Liver (tissue), 9 donors: ENCODE results near the gene HNRNPL. TPM values are rescaled to one million over a fixed set of nuclear protein-coding genes. Genes with fewer than 3 reads are reported as not detected.
A peak's percentile ranks its signal among the peaks of the same experiment; 100 is the strongest.

Experiments used
- DNase-seq: peaks from one replicate; pipeline ENCODE4 v3.0.0-alpha.2; 2017; ENCODE audit warnings: low spot score
- H3K27ac ChIP-seq, 2 donors: one replicate each; pipeline ENCODE4 v1.7.0; 2013; ENCODE audit warnings: inconsistent platforms in 2 of 2, low read length in 2 of 2, control low read depth in 1 of 2, low read depth in 1 of 2, mild to moderate bottlenecking in 1 of 2
- H3K27me3 ChIP-seq, 4 donors: one replicate each; pipeline versions ENCODE4 v1.6.1 to v1.7.0; 2013; ENCODE audit warnings: low read length in 3 of 4, inconsistent platforms in 1 of 4, mild to moderate bottlenecking in 1 of 4, moderate library complexity in 1 of 4; ENCODE audit not compliant: control insufficient read depth in 4 of 4, insufficient read depth in 4 of 4
- H3K36me3 ChIP-seq, 4 donors: one replicate each; pipeline versions ENCODE4 v1.6.1 to v1.7.0; 2013; ENCODE audit warnings: low read length in 3 of 4, mild to moderate bottlenecking in 3 of 4, low read depth in 1 of 4, moderate library complexity in 1 of 4; ENCODE audit not compliant: control insufficient read depth in 4 of 4, insufficient read depth in 3 of 4
- H3K4me1 ChIP-seq, 4 donors: one replicate each; pipeline versions ENCODE4 v1.6.1 to v1.7.0; 2013; ENCODE audit warnings: low read length in 3 of 4, mild to moderate bottlenecking in 3 of 4, moderate library complexity in 1 of 4; ENCODE audit not compliant: control insufficient read depth in 4 of 4, insufficient read depth in 4 of 4
- H3K4me3 ChIP-seq, 3 donors: one replicate each; pipeline versions ENCODE4 v1.6.1 to v1.7.0; 2013; ENCODE audit warnings: low read length in 3 of 3, control low read depth in 1 of 3, low read depth in 1 of 3, mild to moderate bottlenecking in 1 of 3
- H3K9ac ChIP-seq, 2 donors: one replicate each; pipeline ENCODE4 v1.7.0; 2013; ENCODE audit warnings: low read length in 2 of 2, mild to moderate bottlenecking in 2 of 2, moderate library complexity in 2 of 2, control low read depth in 1 of 2, low read depth in 1 of 2
- H3K9me3 ChIP-seq, 4 donors: one replicate each; pipeline versions ENCODE4 v1.6.1 to v1.7.0; 2013; ENCODE audit warnings: low read length in 3 of 4; ENCODE audit not compliant: control insufficient read depth in 4 of 4
- ATF3 ChIP-seq: IDR thresholded peaks from 2 replicates; pipeline ENCODE4 v1.6.1; 2016; ENCODE audit warnings: antibody characterized with exemption
- CTCF ChIP-seq: fragments of 150-350 bp; IDR thresholded peaks from 2 replicates; pipeline ENCODE4 v1.5.1; 2017; ENCODE audit warnings: improper control_type of control experiment, low read depth, low read length; ENCODE audit not compliant: missing input control
- EGR1 ChIP-seq, 2 donors: IDR thresholded peaks; 2 replicates each; pipeline ENCODE4 v1.6.1; 2016 to 2018; ENCODE audit warnings: antibody characterized with exemption in 2 of 2, low read depth in 2 of 2
- GABPA ChIP-seq, 2 donors: IDR thresholded peaks in 1 of 2; conservative IDR thresholded peaks in 1 of 2; 2 replicates each; pipeline ENCODE4 v1.6.1; 2016; ENCODE audit warnings: antibody characterized with exemption in 2 of 2, mild to moderate bottlenecking in 1 of 2, moderate library complexity in 1 of 2
- HNF4A ChIP-seq, 2 donors: conservative IDR thresholded peaks; 2 replicates each; pipeline ENCODE4 v1.6.1; 2016; ENCODE audit warnings: antibody characterized with exemption in 2 of 2, mild to moderate bottlenecking in 2 of 2
- MAX ChIP-seq: IDR thresholded peaks from 2 replicates; pipeline ENCODE4 v1.6.1; 2016; ENCODE audit warnings: antibody characterized with exemption
- NR2F2 ChIP-seq: IDR thresholded peaks from 2 replicates; pipeline ENCODE4 v1.6.1; 2016; ENCODE audit warnings: antibody characterized with exemption
- RAD21 ChIP-seq, 2 donors: IDR thresholded peaks; 2 replicates each; pipeline ENCODE4 v1.6.1; 2016; ENCODE audit warnings: antibody characterized with exemption in 2 of 2, mild to moderate bottlenecking in 2 of 2
- RXRA ChIP-seq, 2 donors: IDR thresholded peaks; 2 replicates each; pipeline ENCODE4 v1.6.1; 2017 to 2018; ENCODE audit warnings: antibody characterized with exemption in 2 of 2, mild to moderate bottlenecking in 1 of 2
- SP1 ChIP-seq: IDR thresholded peaks from 2 replicates; pipeline ENCODE4 v1.6.1; 2018; ENCODE audit warnings: antibody characterized with exemption, mild to moderate bottlenecking
- WGBS: extraction: QIAGEN DNeasy Blood & Tissue Kit; methylation state at CpG from one replicate; pipeline ENCODE4 v1.1.7; 2013; 5-methylcytosine and 5-hydroxymethylcytosine counted together
- polyA plus RNA-seq, 2 donors: library from polyadenylated mRNA; stranded (reverse) in 1 of 2; unstranded in 1 of 2; fragments of 200-250 nt in 1 of 2; fragments of >200 nt in 1 of 2; fragmentation: Nextera tagmentation in 1 of 2; extraction: Ambion mirVana in 1 of 2; gene quantifications; one replicate each; pipeline versions ENCODE4 v1.2.1 to v1.2.3, GENCODE V29; 2013 to 2015
- total RNA-seq, 2 donors: library from RNA; depleted of rRNA; stranded (reverse); fragments of >200 nt; gene quantifications; one replicate each; pipeline ENCODE4 v1.2.3, GENCODE V29; 2014
- donor health status: healthy.
- donor health status: healthy.
- donor health status: healthy.
- donor health status: healthy.
- donor health status: healthy.

Gene HNRNPL
- total and polyA plus RNA-seq, 4 donors, result 50.4 to 166 (median 95.6) TPM

- WGBS, result 19% methylated on average over 62 of the region's 62 CpGs
- TF ChIP-seq RAD21 (IDR thresholded peaks at IDR 0.05) (peak; percentile 78 to 88), GABPA (IDR thresholded peaks at IDR 0.05 in 1 of 2, conservative IDR thresholded peaks at IDR 0.05 in 1 of 2) (peak in 1 of 2 donors; percentile 43), RXRA (IDR thresholded peaks at IDR 0.05) (peak in 1 of 2 donors; percentile 26), SP1 (peak; percentile 45), MAX (no peak), EGR1 (IDR thresholded peaks at IDR 0.05; ENCODE audit: low read depth in 2 of 2) (peak in 1 of 2 donors; percentile 57), CTCF (peak; percentile 83), HNF4A (conservative IDR thresholded peaks at IDR 0.05) (peak; percentile 17 to 52), NR2F2 (no peak)
- H3K27me3 ChIP-seq, result no peaks in the 10 kb centered on the region
- DNase-seq, result peak; percentile 89
- peak overlapping the region; percentile 61 to 71 for H3K9ac ChIP-seq
- H3K4me3 ChIP-seq, result peak overlapping the region; percentile 36 to 65 (median 52)
- H3K4me1 ChIP-seq, result peaks cover 0 to 18% (median 11%) of the 10 kb centered on the region in 4 donors
- H3K36me3 ChIP-seq, result no peaks in the 10 kb centered on the region
- H3K27ac ChIP-seq, result peak overlapping the region; percentile 56 to 65
- no peaks in the 10 kb centered on the region for H3K9me3 ChIP-seq
Observed at GRCh38 chr19:38869836-38870607, 20.2 kb upstream of the HNRNPL start.

- H3K27me3 ChIP-seq, result no peaks in the 10 kb centered on the region
- WGBS, result 32% methylated on average over 34 of the region's 34 CpGs
- peak overlapping the region; percentile 61 to 71 for H3K9ac ChIP-seq
- no peak for DNase-seq
- no peaks in the 10 kb centered on the region for H3K9me3 ChIP-seq
- peak overlapping the region in 1 of 2 donors; percentile 65 for H3K27ac ChIP-seq
- H3K4me1 ChIP-seq, result peaks cover 0 to 18% (median 11%) of the 10 kb centered on the region in 4 donors
- peak overlapping the region; percentile 36 to 65 (median 52) for H3K4me3 ChIP-seq
- no peaks in the 10 kb centered on the region for H3K36me3 ChIP-seq
- TF ChIP-seq ATF3, result no peak
- TF ChIP-seq GABPA (IDR thresholded peaks at IDR 0.05 in 1 of 2, conservative IDR thresholded peaks at IDR 0.05 in 1 of 2), result no peak
- no peak for TF ChIP-seq CTCF
Observed at GRCh38 chr19:38869160-38869835, 19.5 kb upstream of the HNRNPL start.
